GM23248 (cell line): ENCODE measurements around the gene MYT1. TPM values are rescaled to one million over a fixed set of nuclear protein-coding genes. Genes with fewer than 3 reads are reported as not detected.

Source experiments
- DNase-seq: peaks from one replicate; pipeline ENCODE4 v3.0.0-alpha.2; 2015
- H2AFZ ChIP-seq: fragments of 200-600 bp; sonication (generic); 2 replicates; pipeline ENCODE4 v1.6.1; 2016; ENCODE audit warnings: antibody characterized with exemption
- H3F3A ChIP-seq: fragments of 200-600 bp; sonication (generic); 2 replicates; pipeline ENCODE4 v1.6.1; 2016; ENCODE audit warnings: mild to moderate bottlenecking, antibody characterized with exemption, mixed run types; ENCODE audit not compliant: insufficient read depth
- H3K27ac ChIP-seq: fragments of 200-600 bp; sonication (generic); 2 replicates; pipeline ENCODE4 v1.5.1; 2016; ENCODE audit warnings: mild to moderate bottlenecking
- H3K27me3 ChIP-seq: fragments of 200-600 bp; sonication (generic); replicated peaks from 2 replicates; pipeline ENCODE4 v1.6.1; 2016; ENCODE audit warnings: mild to moderate bottlenecking; ENCODE audit not compliant: insufficient read depth
- H3K36me3 ChIP-seq: fragments of 200-600 bp; sonication (generic); 2 replicates; pipeline ENCODE4 v1.6.1; 2016; ENCODE audit warnings: low read depth, mild to moderate bottlenecking
- H3K4me1 ChIP-seq: fragments of 200-600 bp; sonication (generic); 2 replicates; pipeline ENCODE4 v1.6.1; 2016; ENCODE audit warnings: mild to moderate bottlenecking; ENCODE audit not compliant: insufficient read depth
- H3K4me2 ChIP-seq: fragments of 200-600 bp; sonication (generic); one replicate; pipeline ENCODE4 v1.6.1; 2016; ENCODE audit warnings: mild to moderate bottlenecking; ENCODE audit not compliant: unreplicated experiment
- H3K4me3 ChIP-seq: fragments of 200-600 bp; sonication (generic); 2 replicates; pipeline ENCODE4 v1.5.1; 2016; ENCODE audit warnings: mild to moderate bottlenecking
- H3K79me2 ChIP-seq: fragments of 200-600 bp; sonication (generic); 2 replicates; pipeline ENCODE4 v1.6.1; 2016; ENCODE audit warnings: mild to moderate bottlenecking; ENCODE audit not compliant: insufficient read depth
- H3K9ac ChIP-seq: fragments of 200-600 bp; sonication (generic); 2 replicates; pipeline ENCODE4 v1.6.1; 2016; ENCODE audit warnings: mild to moderate bottlenecking
- H3K9me2 ChIP-seq: fragments of 200-600 bp; sonication (generic); 2 replicates; pipeline ENCODE4 v1.6.1; 2016; ENCODE audit warnings: mixed run types, mild to moderate bottlenecking, moderate library complexity; ENCODE audit not compliant: insufficient read depth
- H3K9me3 ChIP-seq: fragments of 200-600 bp; sonication (generic); one replicate; pipeline ENCODE4 v1.6.1; 2017; ENCODE audit warnings: low read depth
- H4K20me1 ChIP-seq: fragments of 200-600 bp; sonication (generic); 2 replicates; pipeline ENCODE4 v1.6.0; 2016; ENCODE audit not compliant: insufficient read depth
- EZH2 ChIP-seq: fragments of 200-600 bp; sonication (generic); IDR thresholded peaks from 2 replicates; pipeline ENCODE4 v1.6.1; 2018; ENCODE audit warnings: antibody characterized with exemption, mild to moderate bottlenecking; ENCODE audit not compliant: insufficient read depth, poor library complexity, severe bottlenecking
- EZH2phosphoT487 ChIP-seq: fragments of 200-600 bp; sonication (generic); IDR thresholded peaks from 2 replicates; pipeline ENCODE4 v1.6.1; 2018; ENCODE audit warnings: antibody characterized with exemption, moderate library complexity, mild to moderate bottlenecking, low read depth; ENCODE audit not compliant: insufficient read depth
- WGBS, 2 experiments: methylation state at CpG; one replicate each; pipeline ENCODE4 v1.1.6; 2015 to 2017; ENCODE audit warnings: low lambda C conversion rate in 2 of 2, low coverage in 1 of 2; ENCODE audit errors: missing lambda C conversion rate in 2 of 2; 5-methylcytosine and 5-hydroxymethylcytosine counted together
- in situ Hi-C: fragments of 300-500 bp; cut with MboI; formaldehyde crosslinking; loops from 2 replicates; pipeline ENCODE4 v1.15.0; 2020
- polyA plus RNA-seq: library from polyadenylated mRNA; unstranded; fragments of >200 nt; fragmentation: Nextera tagmentation; extraction: Ambion mirVana; gene quantifications from 2 replicates; pipeline ENCODE4 v1.2.1, GENCODE V29; 2016
- total RNA-seq: library from RNA; depleted of rRNA; stranded (reverse); fragments of >200 nt; shearing (Covaris generic); gene quantifications from 2 replicates; pipeline ENCODE4 v1.2.3, GENCODE V29; 2014

The MYT1 gene
- total and polyA plus RNA-seq, 2 experiments from 2014 or later: not detected

- TF ChIP-seq EZH2: no peak
- no peak for TF ChIP-seq EZH2phosphoT487
- no peak overlapping the region for H3K27ac ChIP-seq
- no peak overlapping the region for H3K9ac ChIP-seq
- peaks cover 26% of the 10 kb centered on the region for H3K27me3 ChIP-seq
- no peak overlapping the region for H3K4me2 ChIP-seq
- no peaks in the 10 kb centered on the region for H3K9me3 ChIP-seq
- H4K20me1 ChIP-seq: no peaks in the 10 kb centered on the region
- DNase-seq: no peak
- no peaks in the 10 kb centered on the region for H3K4me1 ChIP-seq
- no peaks in the 10 kb centered on the region for H3K36me3 ChIP-seq
- in situ Hi-C loops: no loop called here
- H3K9me2 ChIP-seq: no peaks in the 10 kb centered on the region
- no peaks in the 10 kb centered on the region for H3K79me2 ChIP-seq
- H3F3A ChIP-seq: no peaks in the 10 kb centered on the region
- H3K4me3 ChIP-seq: no peak overlapping the region
- no peak overlapping the region for H2AFZ ChIP-seq
- 32 to 48% methylated on average over 6 of the region's 6 CpGs for WGBS, 2 experiments
Observed at GRCh38 chr20:64179805-64180204, 15.6 kb downstream of the MYT1 start.

- peaks cover 26% of the 10 kb centered on the region for H3K27me3 ChIP-seq
- H2AFZ ChIP-seq: no peak overlapping the region
- H3K9me2 ChIP-seq: no peaks in the 10 kb centered on the region
- DNase-seq: no peak
- no peaks in the 10 kb centered on the region for H3K36me3 ChIP-seq
- H3K9me3 ChIP-seq: no peaks in the 10 kb centered on the region
- no peak overlapping the region for H3K9ac ChIP-seq
- in situ Hi-C loops: no loop called here
- no peaks in the 10 kb centered on the region for H4K20me1 ChIP-seq
- H3K27ac ChIP-seq: no peak overlapping the region
- no peaks in the 10 kb centered on the region for H3F3A ChIP-seq
- H3K4me1 ChIP-seq: no peaks in the 10 kb centered on the region
- no peaks in the 10 kb centered on the region for H3K79me2 ChIP-seq
- no peak overlapping the region for H3K4me2 ChIP-seq
- no peak for TF ChIP-seq EZH2phosphoT487
- TF ChIP-seq EZH2: no peak
- H3K4me3 ChIP-seq: no peak overlapping the region
- WGBS, 2 experiments: 66 to 68% methylated on average over 7 of the region's 7 CpGs
Observed at GRCh38 chr20:64180673-64181072, 16.4 kb downstream of the MYT1 start.

- DNase-seq: no peak
- WGBS, 2 experiments: 56 to 57% methylated on average over 5 of the region's 5 CpGs
Observed at GRCh38 chr20:64181391-64181790, 17.1 kb downstream of the MYT1 start.

GRCh38 chr20:64182146-64182865 lies 18.1 kb downstream of the MYT1 start:
- no peaks in the 10 kb centered on the region for H4K20me1 ChIP-seq
- no peak for DNase-seq
- H3K9me2 ChIP-seq: no peaks in the 10 kb centered on the region
- H3K4me2 ChIP-seq: no peak overlapping the region
- in situ Hi-C loops: no loop called here
- TF ChIP-seq EZH2phosphoT487 (no peak), EZH2 (no peak)
- peaks cover 16% of the 10 kb centered on the region for H3K27me3 ChIP-seq
- no peak overlapping the region for H3K27ac ChIP-seq
- H3K4me1 ChIP-seq: no peaks in the 10 kb centered on the region
- H3K9me3 ChIP-seq: no peaks in the 10 kb centered on the region
- H3F3A ChIP-seq: no peaks in the 10 kb centered on the region
- 46 to 54% methylated on average over 15 to 16 of the region's 16 CpGs for WGBS, 2 experiments
- no peak overlapping the region for H2AFZ ChIP-seq
- H3K9ac ChIP-seq: no peak overlapping the region
- H3K79me2 ChIP-seq: no peaks in the 10 kb centered on the region
- no peak overlapping the region for H3K4me3 ChIP-seq
- H3K36me3 ChIP-seq: no peaks in the 10 kb centered on the region

More at GRCh38 chr20:64181391-64181790, 17.1 kb downstream of the MYT1 start:
- in situ Hi-C loops: no loop called here
- Histone ChIP-seq H3K79me2 (no peaks in the 10 kb centered on the region), H3K36me3 (no peaks in the 10 kb centered on the region), H3K4me1 (no peaks in the 10 kb centered on the region), H3K9me3 (no peaks in the 10 kb centered on the region), H3K27ac (no peak overlapping the region), H3F3A (no peaks in the 10 kb centered on the region), H3K9ac (no peak overlapping the region), H2AFZ (no peak overlapping the region), H3K9me2 (no peaks in the 10 kb centered on the region), H4K20me1 (no peaks in the 10 kb centered on the region), H3K27me3 (peaks cover 25% of the 10 kb centered on the region), H3K4me2 (no peak overlapping the region), H3K4me3 (no peak overlapping the region)
- TF ChIP-seq EZH2 (no peak), EZH2phosphoT487 (no peak)
